Transverse colon (tissue), 4 donors: Measurements from ENCODE around the gene TMEM11. TPM values are rescaled to one million over a fixed set of nuclear protein-coding genes. Genes with fewer than 3 reads are reported as not detected.

ENCODE experiments used
- DNase-seq: peaks from one replicate; pipeline ENCODE4 v3.0.0-alpha.2; 2019
- H3K27ac ChIP-seq, 4 donors: fragments of 200-600 bp; sonication (generic); 2 replicates each; pipeline ENCODE4 v1.5.1; 2016 to 2018; ENCODE audit warnings: inconsistent platforms in 4 of 4
- H3K27me3 ChIP-seq: fragments of 200-600 bp; sonication (generic); 2 replicates; pipeline ENCODE4 v1.5.1; 2017; ENCODE audit warnings: inconsistent platforms
- H3K36me3 ChIP-seq, 4 donors: fragments of 200-600 bp; sonication (generic); 2 replicates each; pipeline ENCODE4 v1.5.1; 2017 to 2019; ENCODE audit warnings: inconsistent platforms in 4 of 4
- H3K4me1 ChIP-seq, 4 donors: fragments of 200-600 bp; sonication (generic); 2 replicates each; pipeline ENCODE4 v1.5.1; 2017 to 2020; ENCODE audit warnings: inconsistent platforms in 4 of 4
- H3K4me3 ChIP-seq, 4 donors: fragments of 200-600 bp; sonication (generic); 1 replicate in 1 of 4; 2 replicates in 3 of 4; pipeline versions ENCODE4 v1.5.1 to v1.6.1; 2017 to 2019; ENCODE audit warnings: inconsistent platforms in 4 of 4
- H3K9me3 ChIP-seq, 2 donors: fragments of 200-600 bp; sonication (generic); 2 replicates each; pipeline ENCODE4 v1.5.1; 2017 to 2019; ENCODE audit warnings: inconsistent platforms in 2 of 2
- EP300 ChIP-seq: sonication (generic); formaldehyde crosslinking; IDR thresholded peaks from one replicate; pipeline ENCODE4 v1.6.1; 2017; ENCODE audit warnings: antibody characterized with exemption, low read depth
- POLR2A ChIP-seq: fragments of 450-650 bp; IDR thresholded peaks from one replicate; pipeline ENCODE4 v1.6.1; 2016; ENCODE audit warnings: antibody characterized with exemption, mild to moderate bottlenecking, moderate library complexity
- POLR2AphosphoS5 ChIP-seq, 3 donors: sonication (generic); formaldehyde crosslinking; IDR thresholded peaks; one replicate each; pipeline ENCODE4 v1.6.1; 2016; ENCODE audit warnings: antibody characterized with exemption in 3 of 3
- WGBS, 2 donors: methylation state at CpG; one replicate each; pipeline ENCODE4 v1.1.5; 2018; ENCODE audit warnings: low coverage in 1 of 2; 5-methylcytosine and 5-hydroxymethylcytosine counted together
- in situ Hi-C, 4 donors: fragments of 200-750 bp; cut with MboI; loops; one replicate each; pipeline versions ENCODE4 v1.15.0 to v1.15.1; 2017; ENCODE audit warnings: low sequenced_read_pairs in 3 of 4, low pct_ligation_motif_present in 1 of 4, low pct_unique_long_range_greater_than_20kb in 1 of 4
- intact Hi-C: fragments of 100-400 bp; cut with DNase I; formaldehyde crosslinking; loops from one replicate; pipeline ENCODE4 v1.15.1; 2023; ENCODE audit warnings: low total_unique reads
- small RNA-seq, 4 donors: library from RNA; depleted of rRNA; stranded (forward); fragments of <200 nt; gene quantifications; one replicate each; pipeline ENCODE3, GENCODE V24; 2016
- total RNA-seq, 4 donors: library from RNA; depleted of rRNA; stranded (reverse); fragments of >200 nt; gene quantifications; one replicate each; pipeline ENCODE4 v1.1.0, GENCODE V29; 2016
- TF ChIP-seq, protein P1 (sequence below), 5 experiments: fragments of 200-600 bp in 3 of 5; fragments of 450-650 bp in 2 of 5; sonication (generic) in 3 of 5; IDR thresholded peaks; 1 replicate in 2 of 5; 2 replicates in 3 of 5; pipeline ENCODE4 v1.5.1; 2016 to 2017; ENCODE audit warnings: antibody characterized with exemption in 5 of 5, inconsistent platforms in 3 of 5, mild to moderate bottlenecking in 2 of 5, moderate library complexity in 1 of 5

The TMEM11 gene
- total RNA-seq, 4 donors from 2014 or later = 15.1 to 35.0 (median 24.5) TPM

GRCh38 chr17:21152731-21153130 lies 61.2 kb downstream of the TMEM11 start:
- Histone ChIP-seq H3K27ac (no peak overlapping the region), H3K4me3 (no peak overlapping the region), H3K36me3 (no peaks in the 10 kb centered on the region), H3K4me1 (no peaks in the 10 kb centered on the region), H3K27me3 (no peaks in the 10 kb centered on the region), H3K9me3 (no peaks in the 10 kb centered on the region)
- in situ Hi-C loops (no loop called here), intact Hi-C loops (no loop called here)
- TF ChIP-seq, protein P1, sequence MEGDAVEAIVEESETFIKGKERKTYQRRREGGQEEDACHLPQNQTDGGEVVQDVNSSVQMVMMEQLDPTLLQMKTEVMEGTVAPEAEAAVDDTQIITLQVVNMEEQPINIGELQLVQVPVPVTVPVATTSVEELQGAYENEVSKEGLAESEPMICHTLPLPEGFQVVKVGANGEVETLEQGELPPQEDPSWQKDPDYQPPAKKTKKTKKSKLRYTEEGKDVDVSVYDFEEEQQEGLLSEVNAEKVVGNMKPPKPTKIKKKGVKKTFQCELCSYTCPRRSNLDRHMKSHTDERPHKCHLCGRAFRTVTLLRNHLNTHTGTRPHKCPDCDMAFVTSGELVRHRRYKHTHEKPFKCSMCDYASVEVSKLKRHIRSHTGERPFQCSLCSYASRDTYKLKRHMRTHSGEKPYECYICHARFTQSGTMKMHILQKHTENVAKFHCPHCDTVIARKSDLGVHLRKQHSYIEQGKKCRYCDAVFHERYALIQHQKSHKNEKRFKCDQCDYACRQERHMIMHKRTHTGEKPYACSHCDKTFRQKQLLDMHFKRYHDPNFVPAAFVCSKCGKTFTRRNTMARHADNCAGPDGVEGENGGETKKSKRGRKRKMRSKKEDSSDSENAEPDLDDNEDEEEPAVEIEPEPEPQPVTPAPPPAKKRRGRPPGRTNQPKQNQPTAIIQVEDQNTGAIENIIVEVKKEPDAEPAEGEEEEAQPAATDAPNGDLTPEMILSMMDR (IDR thresholded peaks at IDR 0.05) = no peak
- TF ChIP-seq EP300 (no peak), POLR2AphosphoS5 (IDR thresholded peaks at IDR 0.05) (no peak), POLR2A (no peak)
- no peak for DNase-seq
- 60 to 77% methylated on average over 1 of the region's 1 CpG for WGBS, 2 donors

DNA sequence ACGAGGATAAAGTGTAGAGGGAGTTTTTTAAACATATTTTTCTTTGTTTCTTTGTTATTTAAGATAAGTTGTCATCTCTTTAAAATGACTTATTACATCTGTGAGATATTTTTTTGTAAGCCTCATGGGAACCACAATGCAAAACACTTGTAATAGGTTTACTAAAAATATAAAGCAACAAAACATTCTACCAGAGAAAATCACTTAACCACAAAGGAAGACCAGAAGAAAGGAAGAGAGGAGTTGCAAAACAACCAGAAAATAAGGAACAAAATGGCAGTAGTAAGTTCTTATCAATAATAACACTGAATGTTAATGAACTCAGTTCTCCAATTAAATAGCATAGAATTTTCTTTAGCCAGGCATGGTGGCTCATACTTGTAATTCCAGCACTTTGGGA lies 64.3 kb downstream of the TMEM11 start:
- no peaks in the 10 kb centered on the region for H3K9me3 ChIP-seq
- no peak for TF ChIP-seq POLR2AphosphoS5 (IDR thresholded peaks at IDR 0.05)
- TF ChIP-seq POLR2A = no peak
- TF ChIP-seq EP300 = no peak
- TF ChIP-seq, protein P1 (IDR thresholded peaks at IDR 0.05) = no peak
- no peak for DNase-seq
- H3K36me3 ChIP-seq = no peaks in the 10 kb centered on the region
- in situ Hi-C loops (no loop called here), intact Hi-C loops (no loop called here)
- H3K27ac ChIP-seq = no peak overlapping the region
- H3K4me3 ChIP-seq = no peak overlapping the region
- no peaks in the 10 kb centered on the region for H3K4me1 ChIP-seq
- 88% methylated on average over 1 of the region's 1 CpG for WGBS, 2 donors
- H3K27me3 ChIP-seq = no peaks in the 10 kb centered on the region

Small RNA genes within 50 kb of the gene (small RNA-seq; reads per million reads assigned to genes)
- gene RN7SL426P = 0 reads per million in 4 donors

Other genes starting within 250 kb of the TMEM11 start
- 100 to 1,000 TPM in 2 of 4 donors, 10 to 100 TPM in 2; 95.5 to 123 (median 108) TPM for gene USP22, start 171.2 kb downstream of the TMEM11 start, total RNA-seq
- 10 to 100 TPM; 14.6 to 80.6 (median 47.7) TPM for gene DHRS7B, start 87.2 kb downstream of the TMEM11 start, total RNA-seq
- 1 to 10 TPM; 1.4 to 7.9 (median 5.0) TPM for gene NATD1, start 39.2 kb upstream of the TMEM11 start, total RNA-seq
- 100 to 1,000 TPM in 1 of 4 donors, 10 to 100 TPM in 3; 44.4 to 148 (median 59.6) TPM for gene MAP2K3, start 70.5 kb upstream of the TMEM11 start, total RNA-seq
- 1 to 10 TPM; 1.1 to 2.5 (median 2.3) TPM for gene KCNJ12, start 162.2 kb upstream of the TMEM11 start, total RNA-seq